ENCODE results near the gene TBPL1.

The TBPL1 gene

DNA sequence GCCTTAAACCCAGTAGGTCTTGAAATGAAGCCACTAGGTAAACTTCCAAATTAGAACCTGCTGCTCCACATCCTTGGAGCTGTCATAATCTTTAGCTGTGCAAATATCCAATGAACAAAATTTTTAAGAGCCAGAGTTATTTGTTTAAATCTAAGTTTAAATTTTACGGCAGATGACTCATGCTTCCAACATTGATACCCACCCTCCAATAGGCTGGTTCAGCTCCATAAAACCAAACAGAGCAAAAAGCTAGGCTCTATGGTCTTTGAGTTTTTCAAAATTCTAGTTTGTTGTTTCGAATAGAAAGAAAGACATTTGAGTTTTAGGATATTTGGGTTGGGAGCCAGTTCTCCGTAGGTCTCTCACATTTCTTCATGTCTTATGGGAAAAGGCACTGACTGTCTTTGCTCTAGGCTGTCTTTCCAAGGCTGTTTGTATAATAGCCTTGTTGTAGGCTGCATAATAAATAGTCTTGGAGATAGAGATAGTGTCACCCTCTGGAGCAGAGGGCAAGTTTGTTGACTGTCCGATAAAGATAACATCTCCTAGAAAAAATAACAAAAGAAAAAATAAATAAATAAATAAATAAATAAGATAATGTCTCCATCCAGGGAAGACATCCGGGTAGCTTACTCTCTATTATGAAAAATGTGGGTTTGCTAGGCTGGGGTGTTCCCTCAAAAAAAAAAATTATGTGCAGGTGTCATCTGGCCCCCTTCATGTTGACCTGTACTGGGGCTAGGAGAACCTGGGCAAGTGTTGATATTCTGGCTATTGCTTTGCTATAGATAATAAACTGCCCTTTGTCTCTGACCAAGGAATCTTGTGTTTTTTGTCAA is 62.9 kb downstream of the TBPL1 start:
- DNase-seq (ENCODE audit: low read depth), result no peak
- H3K4me3 ChIP-seq (ENCODE audit: low read depth, low read length), result no peak overlapping the region
- TF ChIP-seq, protein P1, sequence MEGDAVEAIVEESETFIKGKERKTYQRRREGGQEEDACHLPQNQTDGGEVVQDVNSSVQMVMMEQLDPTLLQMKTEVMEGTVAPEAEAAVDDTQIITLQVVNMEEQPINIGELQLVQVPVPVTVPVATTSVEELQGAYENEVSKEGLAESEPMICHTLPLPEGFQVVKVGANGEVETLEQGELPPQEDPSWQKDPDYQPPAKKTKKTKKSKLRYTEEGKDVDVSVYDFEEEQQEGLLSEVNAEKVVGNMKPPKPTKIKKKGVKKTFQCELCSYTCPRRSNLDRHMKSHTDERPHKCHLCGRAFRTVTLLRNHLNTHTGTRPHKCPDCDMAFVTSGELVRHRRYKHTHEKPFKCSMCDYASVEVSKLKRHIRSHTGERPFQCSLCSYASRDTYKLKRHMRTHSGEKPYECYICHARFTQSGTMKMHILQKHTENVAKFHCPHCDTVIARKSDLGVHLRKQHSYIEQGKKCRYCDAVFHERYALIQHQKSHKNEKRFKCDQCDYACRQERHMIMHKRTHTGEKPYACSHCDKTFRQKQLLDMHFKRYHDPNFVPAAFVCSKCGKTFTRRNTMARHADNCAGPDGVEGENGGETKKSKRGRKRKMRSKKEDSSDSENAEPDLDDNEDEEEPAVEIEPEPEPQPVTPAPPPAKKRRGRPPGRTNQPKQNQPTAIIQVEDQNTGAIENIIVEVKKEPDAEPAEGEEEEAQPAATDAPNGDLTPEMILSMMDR (IDR thresholded peaks at IDR 0.05; ENCODE audit: insufficient read depth, low read depth, low read length, missing control alignments), result no peak

DNA sequence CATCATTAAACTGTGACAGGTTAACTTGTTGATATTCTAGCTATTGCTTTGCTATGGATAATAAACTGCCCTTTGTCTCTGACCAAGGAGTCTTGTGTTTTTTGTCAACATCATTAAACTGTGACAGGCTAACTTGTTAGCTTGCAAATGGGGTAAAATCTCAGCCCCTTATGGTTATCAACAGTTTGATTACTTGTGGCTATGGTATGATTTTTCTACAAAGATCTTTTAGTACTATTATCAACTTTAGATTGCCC is 63.5 kb downstream of the TBPL1 start:
- TF ChIP-seq, protein P1 (IDR thresholded peaks at IDR 0.05; ENCODE audit: insufficient read depth, low read depth, low read length, missing control alignments), result no peak
- no peak overlapping the region for H3K4me3 ChIP-seq (ENCODE audit: low read depth, low read length)
- DNase-seq (ENCODE audit: low read depth), result no peak

DNA sequence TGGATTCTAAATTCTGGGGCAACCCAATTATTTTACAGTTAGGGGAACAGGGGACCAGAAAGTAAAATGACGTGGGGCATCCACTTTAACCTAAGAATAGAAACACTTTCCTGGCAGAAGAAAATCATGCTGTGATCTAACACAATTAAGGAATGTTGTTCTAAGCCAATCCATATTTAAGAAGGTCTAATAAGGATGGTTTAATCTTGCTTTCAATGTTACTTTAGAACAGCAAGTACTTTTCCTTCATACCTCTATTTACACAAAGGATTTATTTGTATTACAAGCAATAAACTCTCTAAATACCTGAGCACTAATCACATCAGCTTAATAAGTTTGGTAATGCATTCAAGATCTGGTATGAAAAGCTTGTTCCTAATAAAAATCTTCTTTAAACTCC is 67.0 kb downstream of the TBPL1 start:
- TF ChIP-seq, protein P1 (IDR thresholded peaks at IDR 0.05; ENCODE audit: insufficient read depth, low read depth, low read length, missing control alignments), result no peak
- no peak for DNase-seq (ENCODE audit: low read depth)
- H3K4me3 ChIP-seq (ENCODE audit: low read depth, low read length), result no peak overlapping the region

GRCh38 chr6:134020543-134020942 is 67.5 kb downstream of the TBPL1 start:
- no peak for DNase-seq (ENCODE audit: low read depth)
- TF ChIP-seq, protein P1 (IDR thresholded peaks at IDR 0.05; ENCODE audit: insufficient read depth, low read depth, low read length, missing control alignments), result no peak
- no peak overlapping the region for H3K4me3 ChIP-seq (ENCODE audit: low read depth, low read length)

- no peak for DNase-seq (ENCODE audit: low read depth)
- TF ChIP-seq, protein P1 (IDR thresholded peaks at IDR 0.05; ENCODE audit: insufficient read depth, low read depth, low read length, missing control alignments), result no peak
- no peak overlapping the region for H3K4me3 ChIP-seq (ENCODE audit: low read depth, low read length)
These were observed 67.9 kb downstream of the TBPL1 start for GRCh38 chr6:134020968-134021367.

DNA sequence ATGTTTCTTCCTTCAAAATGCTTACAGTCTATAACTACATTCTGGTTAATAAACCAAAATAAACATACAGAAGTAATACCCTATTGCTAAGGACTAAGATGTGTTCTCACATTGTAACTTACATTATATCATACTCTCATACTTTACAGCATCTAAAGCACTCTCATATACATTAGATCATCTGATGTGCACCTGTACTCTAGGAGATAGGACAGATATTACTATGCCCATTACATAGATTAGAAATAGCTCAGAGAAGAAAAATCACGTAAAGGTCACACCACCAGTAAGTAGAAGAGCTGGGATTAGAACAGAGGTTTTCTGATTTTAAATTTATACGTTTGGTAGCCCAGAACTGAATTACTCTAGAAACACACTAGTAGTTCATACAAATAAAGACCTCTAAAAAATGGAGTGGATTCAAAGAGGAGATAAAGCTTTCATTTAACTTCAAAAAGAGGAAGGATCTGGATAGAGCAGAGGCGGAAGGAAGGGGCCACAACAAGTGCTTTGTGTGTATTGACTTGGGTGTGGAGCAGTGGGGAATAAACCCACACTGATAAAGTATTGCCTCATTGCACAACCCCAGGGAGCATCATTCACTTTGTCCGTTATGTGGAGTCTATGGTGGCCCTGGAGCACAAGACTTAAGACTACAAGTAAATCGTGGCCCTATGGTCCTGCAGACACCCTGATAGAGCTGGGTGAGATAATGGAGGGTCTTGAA is 68.5 kb downstream of the TBPL1 start:
- no peak overlapping the region for H3K4me3 ChIP-seq (ENCODE audit: low read depth, low read length)
- TF ChIP-seq, protein P1 (IDR thresholded peaks at IDR 0.05; ENCODE audit: insufficient read depth, low read depth, low read length, missing control alignments), result no peak
- no peak for DNase-seq (ENCODE audit: low read depth)
